GM18907 (cell line): ENCODE measurements around the gene OR13C5.
"Not testable (repeated sequence)": the region's sequence is repeated elsewhere in the genome, so short reads cannot be mapped to it uniquely, and the experiment has no call there.

ENCODE experiments used
- ATAC-seq: cut with Tn5 transposase; IDR thresholded peaks from one replicate; pipeline ENCODE4 v1.9.1; 2021; ENCODE audit warnings: mild to moderate bottlenecking, moderate library complexity; ENCODE audit not compliant: unreplicated experiment

Gene OR13C5

GRCh38 chr9:104599313-104599712 is at the start of gene OR13C5:
Gene OR13C5, minus strand, starts transcription at chr9:104599413. Its CDS starts 0 bp downstream, at chr9:104599413.
- not testable (repeated sequence) for ATAC-seq

DNA sequence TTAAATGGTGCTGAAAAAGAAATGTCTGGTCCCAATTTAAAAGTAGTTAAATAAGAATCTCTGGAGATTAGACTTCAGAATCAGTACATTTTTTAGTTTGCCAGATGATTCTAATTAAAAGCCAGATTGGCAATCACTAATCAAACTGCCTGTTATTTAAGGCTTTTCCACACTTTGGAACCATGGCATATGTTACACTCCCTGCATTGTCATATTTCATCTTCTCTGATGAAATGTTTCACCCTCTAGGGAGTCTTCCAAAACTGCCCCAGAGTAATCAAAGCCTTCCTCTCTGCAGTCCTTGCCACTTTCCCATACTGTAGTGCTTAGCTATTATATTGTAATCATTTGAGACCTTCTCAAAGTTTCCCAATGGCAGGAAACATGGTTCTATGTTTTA is 36.2 kb upstream of the OR13C5 start:
- ATAC-seq: no peak

- ATAC-seq: no peak
Measured at GRCh38 chr9:104633976-104634520, 34.8 kb upstream of the OR13C5 start.

GRCh38 chr9:104625964-104626363 is 26.8 kb upstream of the OR13C5 start:
- ATAC-seq: not testable (repeated sequence)

GRCh38 chr9:104618104-104618503 is 18.9 kb upstream of the OR13C5 start, which contains the start of gene OR13C9:
Gene OR13C9, minus strand, starts transcription at chr9:104618204. Its CDS starts 0 bp downstream, at chr9:104618204.
- ATAC-seq: no peak

DNA sequence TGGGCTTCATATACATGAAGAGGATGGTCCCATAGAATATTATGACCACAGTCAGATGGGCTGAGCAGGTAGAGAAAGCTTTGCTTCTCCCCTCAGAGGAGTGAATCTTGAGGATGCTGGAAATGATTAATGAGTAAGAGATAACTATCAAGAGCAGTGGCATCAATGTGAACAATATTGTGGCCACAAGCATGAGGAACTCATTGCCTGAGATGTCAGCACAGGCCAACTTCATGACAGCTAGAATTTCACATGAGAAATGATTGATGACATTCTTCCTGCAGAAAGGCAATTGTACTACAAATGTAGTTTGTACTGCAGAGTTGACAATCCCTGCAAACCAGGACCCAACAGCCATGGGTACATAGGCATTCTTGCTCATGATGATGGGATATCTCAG is 18.2 kb upstream of the OR13C5 start:
- no peak for ATAC-seq

- ATAC-seq: no peak
Measured at GRCh38 chr9:104611213-104611612, 12.0 kb upstream of the OR13C5 start.

DNA sequence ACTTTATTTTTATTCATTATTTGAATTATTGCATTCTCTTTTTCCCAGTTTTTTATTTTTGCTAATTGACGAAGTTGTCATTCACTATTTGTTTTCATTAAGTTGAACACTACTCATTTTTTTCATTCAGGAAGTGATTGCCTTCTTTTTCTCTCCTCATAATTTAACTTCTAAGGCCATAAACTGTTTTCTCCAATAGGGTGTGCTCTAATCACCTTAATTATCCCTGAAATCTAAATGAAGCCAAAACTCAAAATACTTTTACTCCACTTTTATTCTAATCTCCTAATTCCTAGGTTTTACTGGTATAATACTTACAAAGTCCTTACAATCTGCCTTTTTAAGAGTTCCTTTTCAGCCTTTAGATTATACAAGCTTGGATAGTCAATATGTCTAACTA is 9.1 kb upstream of the OR13C5 start:
- no peak for ATAC-seq

DNA sequence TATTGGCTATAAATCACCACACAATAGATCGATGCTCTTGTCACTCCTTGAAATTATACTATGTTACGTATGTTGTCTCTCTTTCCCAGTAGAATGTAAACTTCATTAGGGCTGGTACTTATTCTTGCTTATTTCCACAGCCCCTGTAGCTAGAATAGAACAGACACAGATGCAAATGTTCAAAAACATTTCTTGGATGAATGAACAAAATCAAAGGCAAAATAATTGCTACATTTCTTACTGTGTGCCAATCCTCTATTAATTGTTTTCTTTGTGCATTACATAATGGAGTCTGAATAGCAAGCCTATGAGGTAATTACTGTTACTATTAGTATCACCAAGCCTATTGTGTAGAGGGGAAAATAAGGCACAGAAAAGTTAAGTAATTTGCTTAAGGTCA is 6.9 kb upstream of the OR13C5 start:
- ATAC-seq: no peak

- ATAC-seq: not testable (repeated sequence)
Measured at GRCh38 chr9:104605527-104605926, 6.3 kb upstream of the OR13C5 start, which contains the start of gene OR13C2. Gene OR13C2, minus strand, starts transcription at chr9:104605627. Its CDS starts 0 bp downstream, at chr9:104605627.

GRCh38 chr9:104604801-104605200 is 5.6 kb upstream of the OR13C5 start:
- ATAC-seq: peak; percentile 60

DNA sequence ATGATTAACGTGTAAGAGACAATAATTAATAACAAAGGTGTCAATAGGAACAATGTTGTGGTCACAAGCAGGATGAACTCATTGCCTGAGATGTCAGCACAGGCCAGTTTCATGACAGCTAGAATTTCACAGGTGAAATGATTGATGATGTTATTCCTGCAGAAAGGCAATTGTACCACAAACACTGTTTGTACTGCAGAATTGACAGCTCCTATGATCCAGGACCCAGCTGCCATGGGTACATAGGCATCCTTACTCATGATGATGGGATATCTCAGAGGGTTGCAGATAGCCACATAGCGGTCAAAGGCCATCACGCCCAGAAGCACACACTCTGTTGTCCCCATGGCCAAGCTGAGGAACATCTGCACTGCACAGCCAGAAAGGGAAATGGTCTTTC is 464 bp downstream of the OR13C5 start:
- not testable (repeated sequence) for ATAC-seq

- no peak for ATAC-seq
Measured at GRCh38 chr9:104589626-104590025, 9.6 kb downstream of the OR13C5 start.

- no peak for ATAC-seq
Measured at GRCh38 chr9:104586496-104587180, 12.6 kb downstream of the OR13C5 start.

DNA sequence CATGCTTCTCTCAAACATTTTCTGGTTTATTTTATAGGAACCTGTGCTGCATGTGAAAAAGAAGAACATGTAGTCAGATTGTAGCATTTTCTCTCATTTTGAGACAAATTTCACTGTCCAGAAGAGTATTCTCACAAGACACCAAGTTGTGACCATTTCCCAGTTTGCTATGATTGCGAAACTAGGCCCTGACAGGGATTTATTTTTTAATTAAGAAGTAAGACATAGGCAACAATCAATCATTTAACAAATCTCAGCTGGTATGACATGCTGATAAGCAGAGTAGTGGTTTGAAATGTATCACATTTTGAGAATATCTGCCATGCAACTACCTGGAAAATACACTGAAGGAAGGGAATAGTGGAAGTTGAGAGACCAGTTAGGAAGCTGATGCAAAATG is 18.7 kb downstream of the OR13C5 start:
- no peak for ATAC-seq

DNA sequence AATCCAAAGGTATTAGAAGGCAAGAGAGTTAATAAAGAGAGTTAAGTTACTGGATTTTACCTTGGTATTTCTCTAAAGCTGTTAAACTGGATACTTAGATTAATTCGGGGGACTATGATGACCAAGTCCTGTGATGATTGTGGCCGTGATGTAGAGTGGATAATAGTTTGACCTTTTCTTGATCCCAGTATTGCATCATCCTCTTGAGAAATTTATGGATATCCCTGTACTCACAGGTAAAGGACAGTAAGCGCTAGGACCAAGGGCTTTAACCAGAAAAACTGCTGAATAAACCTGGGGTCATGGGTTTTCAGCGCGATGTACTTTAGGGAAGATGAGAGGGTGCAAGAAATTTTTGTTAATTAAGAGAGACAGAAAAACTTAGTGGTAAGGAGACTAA is 21.9 kb downstream of the OR13C5 start:
- ATAC-seq: no peak

GRCh38 chr9:104575456-104575855 is 23.8 kb downstream of the OR13C5 start:
- no peak for ATAC-seq

- ATAC-seq: no peak
Measured at GRCh38 chr9:104572612-104573011, 26.6 kb downstream of the OR13C5 start.

DNA sequence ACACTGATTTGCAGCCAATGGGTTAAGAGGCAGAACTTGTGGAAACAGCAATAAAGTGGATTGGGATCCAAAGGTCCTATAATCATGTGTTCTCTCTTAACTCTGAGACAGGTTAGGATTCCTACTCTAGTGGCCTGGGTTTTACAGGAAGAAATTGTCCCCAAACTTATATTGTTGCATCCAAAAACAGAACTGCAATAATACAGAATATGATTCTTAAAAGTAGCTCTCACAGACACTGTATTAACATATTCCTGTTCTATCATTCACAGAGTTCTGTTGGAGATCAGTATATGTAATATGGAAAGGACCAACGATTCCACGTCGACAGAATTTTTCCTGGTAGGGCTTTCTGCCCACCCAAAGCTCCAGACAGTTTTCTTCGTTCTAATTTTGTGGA is 30.3 kb downstream of the OR13C5 start, which contains the start of gene OR13C8:
OR13C8 (plus strand) TSS at position 301 of the 400 bp plus-strand sequence; CDS start at position 301, 0 bp downstream.
- no peak for ATAC-seq

GRCh38 chr9:104564358-104564757 is 34.9 kb downstream of the OR13C5 start:
- ATAC-seq: no peak

- ATAC-seq: no peak
Measured at GRCh38 chr9:104556830-104557634, 42.2 kb downstream of the OR13C5 start.

DNA sequence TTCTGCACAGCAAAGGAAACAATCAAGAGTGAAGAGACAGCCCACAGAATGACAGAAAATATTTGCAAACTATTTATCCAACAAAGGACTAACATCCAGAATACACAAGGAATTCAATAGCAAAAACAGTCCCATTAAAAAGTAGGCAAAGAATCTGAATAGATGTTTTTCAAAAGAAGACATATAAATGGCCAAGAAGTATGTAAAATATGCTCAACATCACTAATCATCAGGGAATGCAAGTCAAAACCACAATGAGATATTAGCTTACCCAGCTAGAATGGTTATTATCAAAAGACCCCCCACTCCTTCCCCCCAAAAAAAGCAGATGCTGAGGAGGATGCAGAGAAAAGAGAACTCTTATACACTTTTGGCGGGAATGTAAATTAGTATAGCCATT is 43.7 kb downstream of the OR13C5 start:
- ATAC-seq: no peak
